CD4-positive, alpha-beta memory T cell (primary cell): Measurements from ENCODE around the gene SLC23A2. TPM values are rescaled to one million over a fixed set of nuclear protein-coding genes. Genes with fewer than 3 reads are reported as not detected.
A peak's percentile ranks its signal among the peaks of the same experiment; 100 is the strongest.

Experiments used
- CTCF ChIA-PET: fragments of 350-600 bp; sonication (Branson Sonifier 250); formaldehyde crosslinking; loops from one replicate; lab custom pipeline; 2021; ENCODE audit warnings: inconsistent platforms; ENCODE audit not compliant: partially characterized antibody; lab: Charles Lee
- POLR2A ChIA-PET: fragments of 350-600 bp; sonication (Branson Sonifier 250); formaldehyde crosslinking; loops from one replicate; lab custom pipeline; 2021; ENCODE audit not compliant: partially characterized antibody; lab: Charles Lee
- DNase-seq, 5 donors: peaks; one replicate each; pipeline versions ENCODE4 v3.0.0 to v3.0.0-alpha.2; 2020 to 2022; ENCODE audit warnings: mixed read lengths in 1 of 5
- H3K27ac ChIP-seq: one replicate; pipeline ENCODE4 v1.7.0; 2013; ENCODE audit warnings: low read depth, low read length
- H3K27me3 ChIP-seq: 2 replicates; pipeline ENCODE4 v1.7.0; 2013; ENCODE audit warnings: mild to moderate bottlenecking, low read length, moderate library complexity; ENCODE audit not compliant: insufficient read depth
- H3K36me3 ChIP-seq: 2 replicates; pipeline ENCODE4 v1.7.0; 2013; ENCODE audit warnings: mild to moderate bottlenecking, low read length, moderate library complexity; ENCODE audit not compliant: insufficient read depth
- H3K4me1 ChIP-seq: 2 replicates; pipeline ENCODE4 v1.7.0; 2013; ENCODE audit warnings: mild to moderate bottlenecking, low read length, moderate library complexity; ENCODE audit not compliant: insufficient read depth
- H3K4me3 ChIP-seq, 2 donors: one replicate each; pipeline ENCODE4 v1.7.0; 2013; ENCODE audit warnings: low read length in 2 of 2, mild to moderate bottlenecking in 1 of 2
- H3K9me3 ChIP-seq, 2 donors: one replicate each; pipeline ENCODE4 v1.7.0; 2013; ENCODE audit warnings: low read length in 2 of 2, control low read depth in 1 of 2; ENCODE audit not compliant: control insufficient read depth in 1 of 2
- H3K27ac Mint-ChIP-seq, 7 donors: one replicate each; pipeline ENCODE4 v1.8.0; 2020 to 2021; ENCODE audit warnings: mixed read lengths in 7 of 7, mild to moderate bottlenecking in 6 of 7, inconsistent platforms in 3 of 7, moderate library complexity in 3 of 7
- H3K27me3 Mint-ChIP-seq, 2 donors: one replicate each; pipeline ENCODE4 v1.8.0; 2020 to 2021; ENCODE audit warnings: mixed read lengths in 2 of 2
- H3K36me3 Mint-ChIP-seq, 2 donors: one replicate each; pipeline ENCODE4 v1.8.0; 2020 to 2021; ENCODE audit warnings: mixed read lengths in 2 of 2, inconsistent platforms in 1 of 2, mild to moderate bottlenecking in 1 of 2
- H3K4me1 Mint-ChIP-seq, 4 donors: one replicate each; pipeline ENCODE4 v1.8.0; 2020 to 2021; ENCODE audit warnings: mixed read lengths in 4 of 4, mild to moderate bottlenecking in 1 of 4
- H3K4me3 Mint-ChIP-seq, 8 donors: one replicate each; pipeline ENCODE4 v1.8.0; 2020 to 2021; ENCODE audit warnings: mixed read lengths in 8 of 8, mild to moderate bottlenecking in 7 of 8, moderate library complexity in 6 of 8, inconsistent platforms in 3 of 8
- H3K9me3 Mint-ChIP-seq, 8 donors: one replicate each; pipeline ENCODE4 v1.8.0; 2020 to 2021; ENCODE audit warnings: mixed read lengths in 8 of 8, mild to moderate bottlenecking in 5 of 8, inconsistent platforms in 3 of 8, moderate library complexity in 1 of 8
- intact Hi-C: fragments of 100-400 bp; cut with micrococcal nuclease; formaldehyde crosslinking; loops from one replicate; pipeline ENCODE4 v1.15.1; 2023
- polyA plus RNA-seq, 2 donors: library from polyadenylated mRNA; unstranded; fragments of 300-500 nt; fragmentation: Illumina TruSeq; gene quantifications; one replicate each; pipeline ENCODE4 v1.2.3, GENCODE V29; 2021
- total RNA-seq, 2 experiments: library from RNA; stranded (reverse); gene quantifications; one replicate each; pipeline ENCODE4 v1.2.3, GENCODE V29; 2021

Gene SLC23A2
- 10 to 100 TPM; 22.3 to 22.6 TPM for total RNA-seq
- 10 to 100 TPM in 1 of 2 donors, 1 to 10 TPM in 1; 4.3 to 10.9 TPM for polyA plus RNA-seq

- Histone ChIP-seq H3K4me3 (peak within 1 kb of the TSS; percentile 71 to 87), H3K27ac (peak within 1 kb of the TSS; percentile 56), H3K27me3 (no peaks in the 10 kb centered on the region), H3K9me3 (no peaks in the 10 kb centered on the region), H3K36me3 (no peaks in the 10 kb centered on the region), H3K4me1 (peaks cover 33% of the 10 kb centered on the region)
- H3K4me3 Mint-ChIP-seq, result peak within 1 kb of the TSS; percentile 91 to 100 (median 94)
- no peaks in the 10 kb centered on the region for H3K27me3 Mint-ChIP-seq
- intact Hi-C loops, result loop anchor here (2.0 kb wide), 2 partner anchors 55 to 99 kb away; no protein-coding TSS in a partner anchor
- peaks cover 0 to 10% of the 10 kb centered on the region in 2 donors for H3K36me3 Mint-ChIP-seq
- peaks cover 0 to 2% (median 0%) of the 10 kb centered on the region in 8 donors for H3K9me3 Mint-ChIP-seq
- POLR2A ChIA-PET, result interaction anchor here (1.0 kb wide), 2 partner anchors 55 to 79 kb away, joined by 3 read pairs; no protein-coding TSS in a partner anchor
- CTCF ChIA-PET, result interaction anchor here (0.6 to 1.3 kb wide), 3 partner anchors 24 to 133 kb away, joined by 3 to 6 read pairs (median 5); no protein-coding TSS in a partner anchor
- peak; percentile 50 to 65 (median 58) for DNase-seq
- H3K4me1 Mint-ChIP-seq, result peaks cover 30 to 47% (median 36%) of the 10 kb centered on the region in 4 donors
- peak within 1 kb of the TSS; percentile 87 to 94 (median 93) for H3K27ac Mint-ChIP-seq
These were observed at the start of gene SLC23A2 for GRCh38 chr20:5001174-5002076. Gene SLC23A2, minus strand, starts transcription at chr20:5001510. Its CDS starts 68,948 bp downstream, at chr20:4932562.

GRCh38 chr20:5046656-5047339 is 45.5 kb upstream of the SLC23A2 start:
- intact Hi-C loops, result no loop called here
- CTCF ChIA-PET, result no interaction called here
- Histone ChIP-seq H3K27me3 (no peaks in the 10 kb centered on the region), H3K4me3 (no peak overlapping the region), H3K36me3 (no peaks in the 10 kb centered on the region), H3K9me3 (no peaks in the 10 kb centered on the region), H3K27ac (no peak overlapping the region), H3K4me1 (no peaks in the 10 kb centered on the region)
- Mint-ChIP-seq H3K36me3 (no peaks in the 10 kb centered on the region), H3K27me3 (peaks cover 5 to 7% of the 10 kb centered on the region in 2 donors), H3K27ac (no peak overlapping the region), H3K4me1 (no peaks in the 10 kb centered on the region), H3K9me3 (peaks cover 0 to 4% (median 0%) of the 10 kb centered on the region in 8 donors), H3K4me3 (no peak overlapping the region)
- DNase-seq, result no peak
- POLR2A ChIA-PET, result no interaction called here

DNA sequence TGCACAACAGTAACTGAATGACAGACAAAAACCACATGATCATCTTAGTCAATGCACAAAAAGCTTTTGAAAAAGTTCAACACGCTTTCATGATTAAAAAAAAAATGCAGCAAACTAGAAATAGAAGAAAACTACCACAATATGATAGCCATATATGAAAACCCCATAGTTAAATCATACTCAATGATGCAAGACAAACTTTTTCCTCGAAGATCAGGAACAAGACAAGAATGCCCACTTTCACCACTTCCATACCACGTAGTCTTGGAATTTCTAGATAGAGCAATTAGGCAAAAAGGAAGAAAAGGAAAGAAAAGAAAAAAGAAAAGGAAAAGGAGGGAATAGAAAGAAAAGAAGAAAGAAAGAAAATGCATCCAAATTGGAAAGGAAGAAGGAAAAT is 44.6 kb upstream of the SLC23A2 start:
- Histone ChIP-seq H3K27ac (no peak overlapping the region), H3K4me3 (no peak overlapping the region), H3K9me3 (no peaks in the 10 kb centered on the region), H3K4me1 (no peaks in the 10 kb centered on the region), H3K36me3 (no peaks in the 10 kb centered on the region), H3K27me3 (no peaks in the 10 kb centered on the region)
- Mint-ChIP-seq H3K27me3 (peaks cover 5 to 7% of the 10 kb centered on the region in 2 donors), H3K27ac (no peak overlapping the region), H3K9me3 (peaks cover 0 to 4% (median 0%) of the 10 kb centered on the region in 8 donors), H3K4me3 (no peak overlapping the region), H3K36me3 (no peaks in the 10 kb centered on the region), H3K4me1 (no peaks in the 10 kb centered on the region)
- ChIA-PET POLR2A (no interaction called here), CTCF (no interaction called here)
- no peak for DNase-seq
- intact Hi-C loops, result no loop called here

- H3K4me1 ChIP-seq, result no peaks in the 10 kb centered on the region
- no peaks in the 10 kb centered on the region for H3K36me3 ChIP-seq
- peaks cover 3 to 7% (median 5%) of the 10 kb centered on the region in 4 donors for H3K4me1 Mint-ChIP-seq
- ChIA-PET CTCF (interaction anchor here (2.4 kb wide), 1 partner anchor 12 kb away, joined by 6 read pairs; no protein-coding TSS in a partner anchor), POLR2A (no interaction called here)
- no peak overlapping the region for H3K27ac ChIP-seq
- no peak overlapping the region for H3K27ac Mint-ChIP-seq
- H3K27me3 Mint-ChIP-seq, result peaks cover 3 to 7% of the 10 kb centered on the region in 2 donors
- intact Hi-C loops, result no loop called here
- DNase-seq, result no peak
- no peak overlapping the region for H3K4me3 ChIP-seq
- H3K4me3 Mint-ChIP-seq, result no peak overlapping the region
- peaks cover 0 to 4% (median 0%) of the 10 kb centered on the region in 8 donors for H3K9me3 Mint-ChIP-seq
- H3K9me3 ChIP-seq, result no peaks in the 10 kb centered on the region
- no peaks in the 10 kb centered on the region for H3K36me3 Mint-ChIP-seq
- no peaks in the 10 kb centered on the region for H3K27me3 ChIP-seq
These were observed 42.8 kb upstream of the SLC23A2 start for GRCh38 chr20:5044075-5044620.

DNA sequence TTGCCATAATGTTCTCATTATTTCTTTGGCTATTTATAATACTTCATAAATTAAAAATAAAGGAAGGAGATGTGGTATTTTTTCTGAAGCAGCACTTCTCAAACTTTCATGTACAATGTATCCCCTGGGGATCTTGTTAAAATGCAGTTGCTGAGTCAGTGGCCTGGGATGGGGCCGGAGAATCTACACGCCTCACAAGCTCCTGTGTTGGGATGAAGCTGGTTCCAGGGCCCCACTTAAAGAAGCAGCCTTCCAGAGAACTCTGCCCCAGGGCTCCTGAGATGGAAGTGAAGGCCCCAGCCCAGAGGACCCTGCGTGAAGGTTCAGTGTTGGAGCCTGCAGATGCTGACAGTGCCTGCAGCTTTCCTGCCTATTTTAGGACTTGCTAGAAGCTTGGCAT is 40.1 kb upstream of the SLC23A2 start:
- intact Hi-C loops, result no loop called here
- CTCF ChIA-PET, result no interaction called here

GRCh38 chr20:5040345-5040744 is 39.0 kb upstream of the SLC23A2 start:
- Histone ChIP-seq H3K27ac (no peak overlapping the region), H3K27me3 (no peaks in the 10 kb centered on the region), H3K4me3 (no peak overlapping the region), H3K9me3 (no peaks in the 10 kb centered on the region), H3K4me1 (peaks cover 4% of the 10 kb centered on the region), H3K36me3 (no peaks in the 10 kb centered on the region)
- no peak for DNase-seq
- Mint-ChIP-seq H3K4me1 (peaks cover 3 to 7% (median 5%) of the 10 kb centered on the region in 4 donors), H3K9me3 (peaks cover 0 to 4% (median 0%) of the 10 kb centered on the region in 8 donors), H3K27ac (no peak overlapping the region), H3K36me3 (no peaks in the 10 kb centered on the region), H3K27me3 (peaks cover 0 to 6% of the 10 kb centered on the region in 2 donors), H3K4me3 (no peak overlapping the region)
- intact Hi-C loops, result no loop called here
- ChIA-PET POLR2A (no interaction called here), CTCF (no interaction called here)

More for the DNA sequence above, 40.1 kb upstream of the SLC23A2 start:
- H3K36me3 ChIP-seq, result no peaks in the 10 kb centered on the region
- H3K27ac Mint-ChIP-seq, result no peak overlapping the region
- peaks cover 3 to 7% (median 5%) of the 10 kb centered on the region in 4 donors for H3K4me1 Mint-ChIP-seq
- no peaks in the 10 kb centered on the region for H3K9me3 ChIP-seq
- H3K9me3 Mint-ChIP-seq, result peaks cover 0 to 4% (median 0%) of the 10 kb centered on the region in 8 donors
- H3K27me3 ChIP-seq, result no peaks in the 10 kb centered on the region
- POLR2A ChIA-PET, result no interaction called here
- DNase-seq, result no peak
- no peaks in the 10 kb centered on the region for H3K36me3 Mint-ChIP-seq
- H3K27ac ChIP-seq, result no peak overlapping the region
- peaks cover 3 to 5% of the 10 kb centered on the region in 2 donors for H3K27me3 Mint-ChIP-seq
- no peak overlapping the region for H3K4me3 Mint-ChIP-seq
- H3K4me1 ChIP-seq, result peaks cover 4% of the 10 kb centered on the region
- H3K4me3 ChIP-seq, result no peak overlapping the region
